Measurements from ENCODE around the gene PACSIN1. TPM values are rescaled to one million over a fixed set of nuclear protein-coding genes. Genes with fewer than 3 reads are reported as not detected.

PACSIN1 gene
- total and polyA plus RNA-seq, 10 of the 15 experiments (the other 5 are each of a cell fraction or from before 2014, with no cell fraction given) = 0.50 to 9.4 (median 2.8) TPM

- in situ Hi-C loops (cut with MboI) (no loop called here), intact Hi-C loops (cut with micrococcal nuclease; ENCODE audit: unreplicated experiment) (no loop called here)
- ChIA-PET POLR2A (no interaction called here), CTCF (interaction anchor here (0.6 kb wide), 1 partner anchor 119 kb away, joined by 6 read pairs; no protein-coding TSS in a partner anchor), RAD21 (ENCODE audit: unreplicated experiment) (no interaction called here), SMC1A (ENCODE audit: uncharacterized antibody, unreplicated experiment) (no interaction called here)
- no peaks in the 10 kb centered on the region for H3K9me3 ChIP-seq (replicated peaks; ENCODE audit: control insufficient read depth, insufficient read depth, low read length)
- no peaks in the 10 kb centered on the region; a peak in 1 of 4 replicates for H3K27me3 ChIP-seq (replicated peaks in 1 of 2; ENCODE audit: control insufficient read depth in 2 of 2, insufficient read depth in 2 of 2, low read length in 1 of 2)
- no peaks in the 10 kb centered on the region for H3K4me1 ChIP-seq (ENCODE audit: control insufficient read depth, insufficient read depth, low read length)
- TF ChIP-seq SMARCA5 (IDR thresholded peaks at IDR 0.05) (no peak), NFYA (IDR thresholded peaks at IDR 0.05; ENCODE audit: borderline replicate concordance, low read depth, low read length) (no peak)
- H3K79me2 ChIP-seq (ENCODE audit: control insufficient read depth, insufficient read depth, low read length) = no peaks in the 10 kb centered on the region
- no peak overlapping the region for H3K4me3 ChIP-seq
- no peak overlapping the region for H3K27ac ChIP-seq (ENCODE audit: control insufficient read depth, insufficient read depth)
- no TSS peak for BruUV-seq (replicated peaks)
- H3K4me2 ChIP-seq (ENCODE audit: control insufficient read depth, insufficient read depth) = no peak overlapping the region
- 30% methylated on average over 6 of the region's 6 CpGs for WGBS (ENCODE audit: insufficient coverage, insufficient replicate concordance, low lambda C conversion rate, missing lambda C conversion rate)
- FAIRE-seq (no peak), DNase-seq (ENCODE audit: low read depth, low spot score) (no peak), ATAC-seq (no peak)
- no peak overlapping the region for H3K9ac ChIP-seq (ENCODE audit: control insufficient read depth, insufficient read depth, low read length)
- H3K36me3 ChIP-seq (ENCODE audit: control insufficient read depth in 2 of 2, insufficient read depth in 2 of 2, low read length in 1 of 2) = no peaks in the 10 kb centered on the region
- no peaks in the 10 kb centered on the region for H4K20me1 ChIP-seq (ENCODE audit: control insufficient read depth, insufficient read depth)
- H2AFZ ChIP-seq (ENCODE audit: control insufficient read depth, low read depth, low read length) = no peak overlapping the region
Measured at GRCh38 chr6:34534146-34534545, 68.3 kb downstream of the PACSIN1 start.

GRCh38 chr6:34534656-34535055, 68.8 kb downstream of the PACSIN1 start:
- 26% methylated on average over 16 of the region's 16 CpGs for WGBS (ENCODE audit: insufficient coverage, insufficient replicate concordance, low lambda C conversion rate, missing lambda C conversion rate)
- H3K36me3 ChIP-seq (ENCODE audit: control insufficient read depth in 2 of 2, insufficient read depth in 2 of 2, low read length in 1 of 2) = no peaks in the 10 kb centered on the region
- in situ Hi-C loops (cut with MboI) (no loop called here), intact Hi-C loops (cut with micrococcal nuclease; ENCODE audit: unreplicated experiment) (no loop called here)
- no TSS peak for BruUV-seq (replicated peaks)
- H3K79me2 ChIP-seq (ENCODE audit: control insufficient read depth, insufficient read depth, low read length) = no peaks in the 10 kb centered on the region
- no peaks in the 10 kb centered on the region; a peak in 1 of 4 replicates for H3K27me3 ChIP-seq (replicated peaks in 1 of 2; ENCODE audit: control insufficient read depth in 2 of 2, insufficient read depth in 2 of 2, low read length in 1 of 2)
- ATAC-seq = no peak
- H3K4me1 ChIP-seq (ENCODE audit: control insufficient read depth, insufficient read depth, low read length) = no peaks in the 10 kb centered on the region
- ChIA-PET POLR2A (no interaction called here), RAD21 (ENCODE audit: unreplicated experiment) (no interaction called here), CTCF (no interaction called here), SMC1A (ENCODE audit: uncharacterized antibody, unreplicated experiment) (no interaction called here)
- H3K9ac ChIP-seq (ENCODE audit: control insufficient read depth, insufficient read depth, low read length) = no peak overlapping the region
- no peak overlapping the region for H2AFZ ChIP-seq (ENCODE audit: control insufficient read depth, low read depth, low read length)
- no peak overlapping the region for H3K4me2 ChIP-seq (ENCODE audit: control insufficient read depth, insufficient read depth)
- H3K4me3 ChIP-seq = no peak overlapping the region
- H3K9me3 ChIP-seq (replicated peaks; ENCODE audit: control insufficient read depth, insufficient read depth, low read length) = no peaks in the 10 kb centered on the region
- FAIRE-seq = no peak
- H3K27ac ChIP-seq (ENCODE audit: control insufficient read depth, insufficient read depth) = no peak overlapping the region
- no peaks in the 10 kb centered on the region for H4K20me1 ChIP-seq (ENCODE audit: control insufficient read depth, insufficient read depth)
- no peak for DNase-seq (ENCODE audit: low read depth, low spot score)
- no peak for TF ChIP-seq NFYB (IDR thresholded peaks at IDR 0.05; ENCODE audit: insufficient read depth, low read depth, low read length)
- TF ChIP-seq MYB (IDR thresholded peaks at IDR 0.05; ENCODE audit: borderline replicate concordance, low read depth, low read length) = no peak
- no peak for TF ChIP-seq E2F4 (IDR thresholded peaks at IDR 0.05; ENCODE audit: low read depth, low read length)
- no peak for TF ChIP-seq ZBTB11 (CRISPR knock-in tag; IDR thresholded peaks at IDR 0.05)
- no peak for TF ChIP-seq BCLAF1 (IDR thresholded peaks at IDR 0.05)
- TF ChIP-seq BHLHE40 (IDR thresholded peaks at IDR 0.05; ENCODE audit: borderline replicate concordance in 1 of 2, low read depth in 2 of 2, low read length in 1 of 2) = no peak
- TF ChIP-seq ATF7 (IDR thresholded peaks at IDR 0.05; ENCODE audit: low read depth) = no peak
- TF ChIP-seq CBX5 (IDR thresholded peaks at IDR 0.05; ENCODE audit: low read depth) = no peak
- no peak for TF ChIP-seq SP1 (IDR thresholded peaks at IDR 0.05; ENCODE audit: low read depth, low read length)

All from GM12878 (cell line).